Measurements from ENCODE around the gene PRICKLE2.
A peak's percentile ranks its signal among the peaks of the same experiment; 100 is the strongest.

PRICKLE2 gene

GRCh38 chr3:64223791-64224745, 1.2 kb downstream of the PRICKLE2 start:
- Histone ChIP-seq H3K4me3 (ENCODE audit: severe bottlenecking) (no peak overlapping the region), H3K27me3 (ENCODE audit: insufficient read depth, poor library complexity, severe bottlenecking) (no peaks in the 10 kb centered on the region), H3K4me1 (ENCODE audit: insufficient read depth, poor library complexity, severe bottlenecking) (peaks cover 10% of the 10 kb centered on the region), H3K9me3 (ENCODE audit: severe bottlenecking) (no peaks in the 10 kb centered on the region), H3K36me3 (ENCODE audit: low read depth) (no peaks in the 10 kb centered on the region), H3K27ac (ENCODE audit: poor library complexity, severe bottlenecking) (no peak overlapping the region)
- ATAC-seq (ENCODE audit: low read depth) (no peak), DNase-seq (ENCODE audit: low spot score) (no peak)
- TF ChIP-seq CTCF (IDR thresholded peaks at IDR 0.05; ENCODE audit: poor library complexity, severe bottlenecking) = peak; percentile 13

GRCh38 chr3:64222501-64223111, 2.7 kb downstream of the PRICKLE2 start:
- Histone ChIP-seq H3K9me3 (ENCODE audit: severe bottlenecking) (no peaks in the 10 kb centered on the region), H3K36me3 (ENCODE audit: low read depth) (no peaks in the 10 kb centered on the region), H3K27ac (ENCODE audit: poor library complexity, severe bottlenecking) (no peak overlapping the region), H3K4me1 (ENCODE audit: insufficient read depth, poor library complexity, severe bottlenecking) (peaks cover 10% of the 10 kb centered on the region), H3K27me3 (ENCODE audit: insufficient read depth, poor library complexity, severe bottlenecking) (no peaks in the 10 kb centered on the region), H3K4me3 (ENCODE audit: severe bottlenecking) (no peak overlapping the region)
- no peak for DNase-seq (ENCODE audit: low spot score)
- ATAC-seq (ENCODE audit: low read depth) = no peak
- TF ChIP-seq CTCF (IDR thresholded peaks at IDR 0.05; ENCODE audit: poor library complexity, severe bottlenecking) = no peak

DNA sequence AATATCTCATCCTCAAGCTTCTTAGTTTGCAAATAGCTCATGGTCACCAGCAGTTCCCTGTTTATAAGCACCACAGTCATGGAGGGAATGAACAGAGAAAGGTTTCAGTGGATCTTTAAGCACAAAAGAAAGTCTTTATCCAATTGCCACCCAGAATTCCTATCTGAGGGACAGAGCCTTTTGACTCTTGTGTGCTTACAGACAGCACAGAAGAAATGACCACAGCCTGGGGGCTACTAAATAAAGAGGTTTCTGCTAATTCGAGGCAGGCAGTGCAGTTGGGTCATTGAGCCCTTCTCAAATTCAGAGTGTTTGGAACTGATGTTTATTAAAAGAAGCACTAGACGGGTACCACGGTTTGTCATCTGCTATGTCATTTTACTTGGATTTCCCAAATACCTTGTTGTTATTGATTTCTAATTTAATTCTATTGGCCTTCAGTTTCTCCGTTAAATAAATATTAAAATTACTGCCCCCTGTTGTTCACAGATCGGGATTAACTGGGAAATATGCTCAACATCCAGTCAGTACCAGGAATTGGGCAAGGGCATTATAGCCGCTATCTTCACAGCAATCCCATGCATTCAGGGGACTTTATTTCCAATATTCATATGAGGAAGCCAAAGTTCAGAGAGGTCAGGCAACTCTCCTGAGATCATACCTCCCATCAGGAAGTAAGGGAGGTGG, 3.6 kb downstream of the PRICKLE2 start:
- no peaks in the 10 kb centered on the region for H3K9me3 ChIP-seq (ENCODE audit: severe bottlenecking)
- H3K36me3 ChIP-seq (ENCODE audit: low read depth) = no peaks in the 10 kb centered on the region
- no peak overlapping the region for H3K4me3 ChIP-seq (ENCODE audit: severe bottlenecking)
- no peaks in the 10 kb centered on the region for H3K27me3 ChIP-seq (ENCODE audit: insufficient read depth, poor library complexity, severe bottlenecking)
- H3K27ac ChIP-seq (ENCODE audit: poor library complexity, severe bottlenecking) = no peak overlapping the region
- TF ChIP-seq CTCF (IDR thresholded peaks at IDR 0.05; ENCODE audit: poor library complexity, severe bottlenecking) = no peak
- peaks cover 16% of the 10 kb centered on the region for H3K4me1 ChIP-seq (ENCODE audit: insufficient read depth, poor library complexity, severe bottlenecking)
- DNase-seq (ENCODE audit: low spot score) (no peak), ATAC-seq (ENCODE audit: low read depth) (no peak)

DNA sequence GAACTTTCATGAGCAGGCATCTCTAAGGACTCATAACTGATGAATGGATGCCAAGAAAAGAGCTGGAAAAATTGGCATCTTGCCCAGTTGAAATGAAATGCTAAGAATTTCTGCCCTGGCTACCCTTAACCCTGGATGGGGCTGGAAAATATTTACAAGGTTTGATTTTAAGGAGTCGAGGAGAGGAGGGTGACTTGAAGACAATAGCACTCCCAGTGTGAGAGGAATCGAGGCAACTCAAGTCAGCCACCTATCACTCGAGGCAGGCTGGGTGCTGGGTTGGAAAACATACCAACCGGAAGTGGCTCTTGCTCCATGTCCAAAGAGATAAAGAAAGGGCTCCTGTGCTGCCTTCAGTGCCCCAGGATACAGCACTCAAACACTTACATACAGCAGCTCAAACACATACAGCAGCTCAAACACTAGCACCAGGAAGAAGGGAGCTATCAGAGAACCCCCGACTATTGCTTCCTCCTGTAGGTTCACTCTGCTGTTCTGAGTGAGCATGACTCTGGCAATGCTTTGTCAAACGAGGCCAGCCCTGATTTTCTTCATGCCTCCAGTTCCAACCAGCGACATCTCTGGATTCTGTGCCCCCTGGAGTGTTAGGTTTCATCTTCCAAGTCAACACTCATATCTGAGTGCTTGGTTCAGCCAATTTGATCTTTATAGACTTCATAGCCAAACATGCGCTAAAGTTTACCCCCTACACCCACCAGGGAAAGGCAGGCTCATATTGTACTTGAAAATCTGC, 4.9 kb downstream of the PRICKLE2 start:
- no peaks in the 10 kb centered on the region for H3K36me3 ChIP-seq (ENCODE audit: low read depth)
- no peak for TF ChIP-seq CTCF (IDR thresholded peaks at IDR 0.05; ENCODE audit: poor library complexity, severe bottlenecking)
- H3K4me3 ChIP-seq (ENCODE audit: severe bottlenecking) = no peak overlapping the region
- H3K27ac ChIP-seq (ENCODE audit: poor library complexity, severe bottlenecking) = peak overlapping the region; percentile 30
- H3K27me3 ChIP-seq (ENCODE audit: insufficient read depth, poor library complexity, severe bottlenecking) = no peaks in the 10 kb centered on the region
- no peak for DNase-seq (ENCODE audit: low spot score)
- H3K9me3 ChIP-seq (ENCODE audit: severe bottlenecking) = no peaks in the 10 kb centered on the region
- H3K4me1 ChIP-seq (ENCODE audit: insufficient read depth, poor library complexity, severe bottlenecking) = peaks cover 24% of the 10 kb centered on the region
- peak; percentile 27 for ATAC-seq (ENCODE audit: low read depth)
